Measurements from ENCODE around the gene SPATA4. TPM values are rescaled to one million over a fixed set of nuclear protein-coding genes. Genes with fewer than 3 reads are reported as not detected.

The SPATA4 gene
- total and polyA plus RNA-seq, 7 donors, result 0.08 to 1.7 (median 0.75) TPM

GRCh38 chr4:176238157-176238610 lies 42.8 kb upstream of the SPATA4 start:
- Histone ChIP-seq H3K4me1 (peaks cover 58% of the 10 kb centered on the region), H3K9me3 (no peaks in the 10 kb centered on the region), H3K27ac (peak overlapping the region; percentile 95), H3K36me3 (ENCODE audit: insufficient read depth in 1 of 2, low read depth in 1 of 2) (peaks cover 0 to 15% of the 10 kb centered on the region in 2 donors), H3K27me3 (ENCODE audit: insufficient read depth in 3 of 3, low read length in 2 of 3) (no peaks in the 10 kb centered on the region), H3K4me3 (peak overlapping the region; percentile 44)
- 7 to 11% (median 9%) methylated on average over 7 of the region's 7 CpGs for WGBS, 3 donors
- no peak for TF ChIP-seq CTCF (IDR thresholded peaks at IDR 0.05)
- ATAC-seq (peak; percentile 66 to 83 (median 80)), DNase-seq (no peak)
- intact Hi-C loops (cut with DNase I), result no loop called here

DNA sequence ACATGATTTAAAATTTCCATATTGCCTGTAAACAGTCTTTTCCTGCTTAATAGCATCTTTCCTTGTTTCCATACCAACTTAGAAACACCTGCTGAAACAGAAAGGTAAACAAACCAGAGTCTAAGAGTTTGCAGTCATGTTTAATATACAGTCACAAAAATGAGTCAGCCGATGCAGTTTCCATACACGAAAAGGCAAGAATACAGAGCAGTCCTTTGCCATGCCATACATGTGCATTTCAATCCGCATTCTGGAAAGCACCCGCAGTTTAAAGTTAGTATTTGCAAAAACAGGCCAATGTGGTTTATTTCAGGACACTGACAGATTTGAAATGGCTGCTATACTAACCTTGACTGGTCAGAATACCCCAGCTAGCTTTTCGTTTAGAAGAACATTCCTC lies 41.6 kb upstream of the SPATA4 start:
- H3K4me3 ChIP-seq, result peak overlapping the region; percentile 44

DNA sequence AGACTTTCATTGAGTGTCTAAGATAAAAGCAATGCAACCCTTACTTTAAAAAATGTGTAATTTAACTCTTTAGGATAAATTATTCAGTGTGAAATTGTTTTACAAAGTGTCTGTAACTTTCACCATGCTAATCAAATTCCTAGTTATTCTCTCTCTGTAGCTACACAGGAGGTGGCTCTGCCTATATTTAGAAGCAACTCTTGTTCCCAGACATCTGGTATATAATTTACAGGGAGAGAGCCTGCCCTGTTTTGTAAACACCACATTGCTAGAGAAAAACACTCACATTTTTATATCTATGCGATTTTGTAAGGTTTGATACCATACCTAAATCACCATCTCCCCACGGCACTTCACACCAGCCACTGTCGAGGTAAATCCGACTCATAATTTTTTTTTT lies 35.5 kb upstream of the SPATA4 start:
- Histone ChIP-seq H3K9me3 (no peaks in the 10 kb centered on the region), H3K36me3 (ENCODE audit: insufficient read depth in 1 of 2, low read depth in 1 of 2) (peaks cover 0 to 48% of the 10 kb centered on the region in 2 donors), H3K4me1 (peaks cover 81% of the 10 kb centered on the region), H3K4me3 (peak overlapping the region; percentile 48), H3K27ac (peak overlapping the region; percentile 95), H3K27me3 (ENCODE audit: insufficient read depth in 3 of 3, low read length in 2 of 3) (no peaks in the 10 kb centered on the region)
- intact Hi-C loops (cut with DNase I), result loop anchor here in 1 of 2 donors (5.0 kb wide), 2 partner anchors 36 to 39 kb away; partner anchors contain the start of gene ASB5
- TF ChIP-seq CTCF (IDR thresholded peaks at IDR 0.05), result no peak
- no peak for DNase-seq
- 8 to 31% (median 18%) methylated on average over 4 of the region's 4 CpGs for WGBS, 3 donors
- ATAC-seq, result peak in 3 of 4 donors; percentile 57 to 66 (median 62)

More for the DNA sequence above, 41.6 kb upstream of the SPATA4 start:
- Histone ChIP-seq H3K27me3 (ENCODE audit: insufficient read depth in 3 of 3, low read length in 2 of 3) (no peaks in the 10 kb centered on the region), H3K4me1 (peaks cover 62% of the 10 kb centered on the region), H3K36me3 (ENCODE audit: insufficient read depth in 1 of 2, low read depth in 1 of 2) (peaks cover 0 to 21% of the 10 kb centered on the region in 2 donors), H3K9me3 (no peaks in the 10 kb centered on the region), H3K27ac (peak overlapping the region; percentile 95)
- ATAC-seq, result no peak
- no peak for DNase-seq
- WGBS, 3 donors, result 23 to 41% (median 28%) methylated on average over 5 of the region's 5 CpGs
- no peak for TF ChIP-seq CTCF (IDR thresholded peaks at IDR 0.05)
- intact Hi-C loops (cut with DNase I), result no loop called here

- peak overlapping the region; percentile 48 for H3K4me3 ChIP-seq
- no peak for TF ChIP-seq CTCF (IDR thresholded peaks at IDR 0.05)
- DNase-seq, result no peak
- H3K36me3 ChIP-seq (ENCODE audit: insufficient read depth in 1 of 2, low read depth in 1 of 2), result peaks cover under 1 to 56% of the 10 kb centered on the region in 2 donors
- no peaks in the 10 kb centered on the region for H3K9me3 ChIP-seq
- peak; percentile 2 to 56 (median 25) for ATAC-seq
- WGBS, 3 donors, result 14 to 21% (median 15%) methylated on average over 4 of the region's 4 CpGs
- no peaks in the 10 kb centered on the region for H3K27me3 ChIP-seq (ENCODE audit: insufficient read depth in 3 of 3, low read length in 2 of 3)
- peak overlapping the region; percentile 95 for H3K27ac ChIP-seq
- intact Hi-C loops (cut with DNase I), result loop anchor here in 1 of 2 donors (5.0 kb wide), 2 partner anchors 37 to 38 kb away; partner anchors contain the start of gene ASB5
- peaks cover 69% of the 10 kb centered on the region for H3K4me1 ChIP-seq
These were observed 34.3 kb upstream of the SPATA4 start for GRCh38 chr4:176229645-176230044.

- peak; percentile 29 to 53 (median 40) for ATAC-seq
- Histone ChIP-seq H3K27ac (peak overlapping the region; percentile 95), H3K4me1 (peaks cover 56% of the 10 kb centered on the region), H3K9me3 (no peaks in the 10 kb centered on the region), H3K27me3 (ENCODE audit: insufficient read depth in 3 of 3, low read length in 2 of 3) (no peaks in the 10 kb centered on the region), H3K36me3 (ENCODE audit: insufficient read depth in 1 of 2, low read depth in 1 of 2) (peaks cover 3 to 75% of the 10 kb centered on the region in 2 donors), H3K4me3 (no peak overlapping the region)
- 32 to 89% (median 51%) methylated on average over 5 of the region's 5 CpGs for WGBS, 3 donors
- TF ChIP-seq CTCF (IDR thresholded peaks at IDR 0.05), result no peak
- DNase-seq, result no peak
- intact Hi-C loops (cut with DNase I), result no loop called here
These were observed 31.4 kb upstream of the SPATA4 start for GRCh38 chr4:176226736-176227135.

All from psoas muscle (tissue), 8 donors.